HT1080 (cell line): ENCODE results near the gene ITGA8. TPM values are rescaled to one million over a fixed set of nuclear protein-coding genes. Genes with fewer than 3 reads are reported as not detected.
"Not testable (repeated sequence)": the region's sequence is repeated elsewhere in the genome, so short reads cannot be mapped to it uniquely, and the experiment has no call there.

ENCODE experiments used
- DNase-seq: peaks from one replicate; pipeline ENCODE4 v3.0.0-alpha.2; 2015; ENCODE audit warnings: low read depth
- total RNA-seq: library from RNA; depleted of rRNA; stranded (reverse); fragments of >200 nt; shearing (Covaris generic); gene quantifications from 2 replicates; pipeline ENCODE4 v1.2.3, GENCODE V29; 2014

ITGA8 gene
- total RNA-seq, 1 experiment from 2014 or later: not detected

- no peak for DNase-seq
Measured at GRCh38 chr10:15510963-15511362, 208.8 kb downstream of the ITGA8 start.

- no peak for DNase-seq
Measured at GRCh38 chr10:15505329-15505728, 214.4 kb downstream of the ITGA8 start.

GRCh38 chr10:15504101-15504840 is 215.5 kb downstream of the ITGA8 start:
- DNase-seq: no peak

- DNase-seq: no peak
Measured at GRCh38 chr10:15494850-15495506, 224.7 kb downstream of the ITGA8 start.

GRCh38 chr10:15491856-15492642 is 227.7 kb downstream of the ITGA8 start:
- DNase-seq: no peak

GRCh38 chr10:15489431-15489830 is 230.3 kb downstream of the ITGA8 start:
- DNase-seq: no peak

GRCh38 chr10:15487376-15487775 is 232.3 kb downstream of the ITGA8 start:
- no peak for DNase-seq

GRCh38 chr10:15486404-15486803 is 233.3 kb downstream of the ITGA8 start:
- DNase-seq: no peak

GRCh38 chr10:15485684-15486316 is 233.9 kb downstream of the ITGA8 start:
- DNase-seq: no peak

- DNase-seq: no peak
Measured at GRCh38 chr10:15485027-15485426, 234.7 kb downstream of the ITGA8 start.

GRCh38 chr10:15484128-15484527 is 235.6 kb downstream of the ITGA8 start:
- no peak for DNase-seq

- DNase-seq: no peak
Measured at GRCh38 chr10:15483215-15484075, 236.3 kb downstream of the ITGA8 start.

GRCh38 chr10:15482156-15482555 is 237.6 kb downstream of the ITGA8 start:
- DNase-seq: no peak

GRCh38 chr10:15478950-15479349 is 240.8 kb downstream of the ITGA8 start:
- DNase-seq: no peak

- DNase-seq: no peak
Measured at GRCh38 chr10:15478429-15478828, 241.3 kb downstream of the ITGA8 start.

- no peak for DNase-seq
Measured at GRCh38 chr10:15476337-15476736, 243.4 kb downstream of the ITGA8 start.

GRCh38 chr10:15475439-15475838 is 244.3 kb downstream of the ITGA8 start:
- DNase-seq: not testable (repeated sequence)

GRCh38 chr10:15474671-15475070 is 245.1 kb downstream of the ITGA8 start:
- DNase-seq: no peak

GRCh38 chr10:15473396-15473767 is 246.3 kb downstream of the ITGA8 start:
- no peak for DNase-seq

GRCh38 chr10:15472431-15473395 is 247.0 kb downstream of the ITGA8 start:
- DNase-seq: no peak
